ENCODE data around the gene ABL1.

The ABL1 gene

DNA sequence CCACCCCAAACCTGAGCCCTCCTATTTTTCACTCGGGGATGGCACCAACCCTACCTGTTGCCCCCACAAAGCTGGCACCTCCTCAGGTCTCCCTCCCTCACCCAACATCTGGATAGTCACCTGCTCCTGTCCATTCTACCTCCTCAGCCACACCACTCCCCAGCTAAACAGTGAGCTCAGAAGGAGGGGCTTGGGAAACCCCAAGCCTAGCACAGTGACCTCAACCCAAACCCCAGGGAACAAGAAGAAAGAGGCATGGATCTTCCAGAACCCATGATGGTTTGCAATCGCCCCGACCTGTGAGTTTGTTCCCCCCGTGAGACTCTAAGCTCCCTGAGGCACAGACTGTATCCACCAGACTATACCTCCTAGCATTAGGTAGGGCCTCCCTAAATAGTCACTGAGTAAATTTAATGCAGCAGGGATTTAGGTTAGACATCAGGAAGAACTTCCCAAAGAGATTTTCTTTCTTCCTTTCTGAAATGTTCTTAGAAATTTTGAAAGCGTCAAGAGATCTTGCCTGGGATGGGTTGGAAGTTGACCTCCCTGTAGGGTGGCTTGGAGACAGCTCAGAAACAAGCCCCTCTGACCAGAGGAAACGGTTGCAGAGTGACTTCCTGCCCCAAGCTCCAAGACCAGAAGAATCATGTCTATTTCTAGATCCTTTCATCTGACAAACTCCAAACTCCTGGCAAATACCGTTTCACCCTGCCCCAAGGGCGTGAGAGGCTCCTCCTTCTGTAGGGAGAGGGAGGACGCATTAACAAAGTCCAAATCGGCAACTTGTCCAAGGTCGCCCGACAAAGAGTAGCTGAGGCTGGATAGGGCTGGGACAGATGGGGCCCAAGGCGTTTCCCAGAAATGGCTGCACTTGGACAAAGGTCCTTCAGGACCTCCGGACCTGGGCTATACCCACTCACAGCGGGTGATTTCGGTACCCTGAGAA lies 99.9 kb downstream of the ABL1 start:
- ChIA-PET CTCF (no interaction called here), POLR2A (no interaction called here)
- TF ChIP-seq PKNOX1 (IDR thresholded peaks at IDR 0.05) = no peak
- TF ChIP-seq FOXM1 (IDR thresholded peaks at IDR 0.05; ENCODE audit: borderline replicate concordance) = no peak
- no peak for TF ChIP-seq CTBP1 (IDR thresholded peaks at IDR 0.05; ENCODE audit: borderline replicate concordance)
- TF ChIP-seq HDGF (IDR thresholded peaks at IDR 0.05; ENCODE audit: borderline replicate concordance) = no peak
- TF ChIP-seq L3MBTL2 (conservative IDR thresholded peaks at IDR 0.05) = no peak
- no peak for DNase-seq (ENCODE audit: extremely low spot score)

- ChIA-PET POLR2A (no interaction called here), CTCF (no interaction called here)
- no peak for TF ChIP-seq LEF1 (IDR thresholded peaks at IDR 0.05; ENCODE audit: borderline replicate concordance)
- TF ChIP-seq ZNF384 (IDR thresholded peaks at IDR 0.05) = no peak
- TF ChIP-seq BHLHE40 (IDR thresholded peaks at IDR 0.05; ENCODE audit: borderline replicate concordance) = no peak
- TF ChIP-seq TARDBP (IDR thresholded peaks at IDR 0.05) = no peak
- no peak for TF ChIP-seq SP1 (IDR thresholded peaks at IDR 0.05)
- no peak for TF ChIP-seq SUZ12 (IDR thresholded peaks at IDR 0.05)
- no peak for TF ChIP-seq HDGF (IDR thresholded peaks at IDR 0.05; ENCODE audit: borderline replicate concordance)
- TF ChIP-seq ELF4 (IDR thresholded peaks at IDR 0.05) = no peak
- no peak for TF ChIP-seq ARNT (IDR thresholded peaks at IDR 0.05)
- no peak for DNase-seq (ENCODE audit: extremely low spot score)
Observed at GRCh38 chr9:130935648-130936271, 100.7 kb downstream of the ABL1 start.

- TF ChIP-seq FOXM1 (IDR thresholded peaks at IDR 0.05; ENCODE audit: borderline replicate concordance) (no peak), FOXA1 (IDR thresholded peaks at IDR 0.05) (no peak), ZNF384 (IDR thresholded peaks at IDR 0.05) (no peak), FOXK2 (IDR thresholded peaks at IDR 0.05) (no peak), ARNT (IDR thresholded peaks at IDR 0.05) (no peak), BHLHE40 (IDR thresholded peaks at IDR 0.05; ENCODE audit: borderline replicate concordance) (no peak), SUZ12 (IDR thresholded peaks at IDR 0.05) (no peak), SP1 (IDR thresholded peaks at IDR 0.05) (no peak), LEF1 (IDR thresholded peaks at IDR 0.05; ENCODE audit: borderline replicate concordance) (no peak), TARDBP (IDR thresholded peaks at IDR 0.05) (no peak), ELF4 (IDR thresholded peaks at IDR 0.05) (no peak), CTBP1 (IDR thresholded peaks at IDR 0.05; ENCODE audit: borderline replicate concordance) (no peak), PKNOX1 (IDR thresholded peaks at IDR 0.05) (no peak), NFRKB (IDR thresholded peaks at IDR 0.05) (no peak)
- DNase-seq (ENCODE audit: extremely low spot score) = no peak
- CTCF ChIA-PET = no interaction called here
- POLR2A ChIA-PET = no interaction called here
Observed at GRCh38 chr9:130936285-130937117, 101.4 kb downstream of the ABL1 start.
